ENCODE results near the gene ADAMTS12.
"Not testable (repeated sequence)": the region's sequence is repeated elsewhere in the genome, so short reads cannot be mapped to it uniquely, and the experiment has no call there.

The ADAMTS12 gene

GRCh38 chr5:33526755-33527154 lies 365.0 kb downstream of the ADAMTS12 start:
- DNase-seq (ENCODE audit: low read depth), result no peak

- DNase-seq (ENCODE audit: low read depth), result peak; percentile 8
Observed at GRCh38 chr5:33524476-33524875, 367.3 kb downstream of the ADAMTS12 start.

- DNase-seq (ENCODE audit: low read depth), result no peak
Observed at GRCh38 chr5:33523208-33523771, 368.5 kb downstream of the ADAMTS12 start.

- DNase-seq (ENCODE audit: low read depth), result no peak
Observed at GRCh38 chr5:33516421-33516820, 375.4 kb downstream of the ADAMTS12 start.

- DNase-seq (ENCODE audit: low read depth), result not testable (repeated sequence)
Observed at GRCh38 chr5:33515366-33515765, 376.4 kb downstream of the ADAMTS12 start.

GRCh38 chr5:33513462-33514185 lies 378.2 kb downstream of the ADAMTS12 start:
- no peak for DNase-seq (ENCODE audit: low read depth)

- no peak for DNase-seq (ENCODE audit: low read depth)
Observed at GRCh38 chr5:33509036-33509435, 382.8 kb downstream of the ADAMTS12 start.

- DNase-seq (ENCODE audit: low read depth), result peak; percentile 72
Observed at GRCh38 chr5:33507426-33507825, 384.4 kb downstream of the ADAMTS12 start.

- no peak for DNase-seq (ENCODE audit: low read depth)
Observed at GRCh38 chr5:33504570-33504969, 387.2 kb downstream of the ADAMTS12 start.

- no peak for DNase-seq (ENCODE audit: low read depth)
Observed at GRCh38 chr5:33501899-33502298, 389.9 kb downstream of the ADAMTS12 start.

GRCh38 chr5:33501260-33501659 lies 390.5 kb downstream of the ADAMTS12 start:
- DNase-seq (ENCODE audit: low read depth), result no peak

- no peak for DNase-seq (ENCODE audit: low read depth)
Observed at GRCh38 chr5:33494466-33494865, 397.3 kb downstream of the ADAMTS12 start.

- DNase-seq (ENCODE audit: low read depth), result no peak
Observed at GRCh38 chr5:33491941-33492340, 399.8 kb downstream of the ADAMTS12 start.

- DNase-seq (ENCODE audit: low read depth), result no peak
Observed at GRCh38 chr5:33490071-33490665, 401.6 kb downstream of the ADAMTS12 start.

- no peak for DNase-seq (ENCODE audit: low read depth)
Observed at GRCh38 chr5:33489481-33490067, 402.2 kb downstream of the ADAMTS12 start.

GRCh38 chr5:33488558-33489355 lies 403.0 kb downstream of the ADAMTS12 start:
- no peak for DNase-seq (ENCODE audit: low read depth)

- DNase-seq (ENCODE audit: low read depth), result no peak
Observed at GRCh38 chr5:33487236-33487635, 404.6 kb downstream of the ADAMTS12 start.

- no peak for DNase-seq (ENCODE audit: low read depth)
Observed at GRCh38 chr5:33482335-33482734, 409.5 kb downstream of the ADAMTS12 start.

GRCh38 chr5:33480876-33481275 lies 410.9 kb downstream of the ADAMTS12 start:
- no peak for DNase-seq (ENCODE audit: low read depth)

GRCh38 chr5:33479311-33479710 lies 412.5 kb downstream of the ADAMTS12 start:
- DNase-seq (ENCODE audit: low read depth), result peak; percentile 46

- no peak for DNase-seq (ENCODE audit: low read depth)
Observed at GRCh38 chr5:33477816-33478215, 414.0 kb downstream of the ADAMTS12 start.

- peak; percentile 17 for DNase-seq (ENCODE audit: low read depth)
Observed at GRCh38 chr5:33476992-33477391, 414.8 kb downstream of the ADAMTS12 start.
